Glutamatergic neuron (in vitro differentiated cells): ENCODE results near the gene ARV1. TPM values are rescaled to one million over a fixed set of nuclear protein-coding genes. Genes with fewer than 3 reads are reported as not detected.

Experiments used
- DNase-seq: peaks from one replicate; pipeline ENCODE4 v3.0.0; 2022
- H3K27ac Mint-ChIP-seq: one replicate; pipeline ENCODE4 v1.8.0; 2020; ENCODE audit warnings: mild to moderate bottlenecking, mixed read lengths, inconsistent platforms; ENCODE audit not compliant: unreplicated experiment
- H3K27me3 Mint-ChIP-seq: one replicate; pipeline ENCODE4 v1.8.0; 2020; ENCODE audit warnings: mild to moderate bottlenecking, moderate library complexity, mixed read lengths, inconsistent platforms; ENCODE audit not compliant: unreplicated experiment
- H3K36me3 Mint-ChIP-seq: one replicate; pipeline ENCODE4 v1.8.0; 2020; ENCODE audit warnings: mild to moderate bottlenecking, mixed read lengths, inconsistent platforms; ENCODE audit not compliant: unreplicated experiment
- H3K4me1 Mint-ChIP-seq: one replicate; pipeline ENCODE4 v1.8.0; 2020; ENCODE audit warnings: mild to moderate bottlenecking, low read depth, mixed read lengths, inconsistent platforms; ENCODE audit not compliant: unreplicated experiment
- H3K4me3 Mint-ChIP-seq: one replicate; pipeline ENCODE4 v1.8.0; 2020; ENCODE audit warnings: mild to moderate bottlenecking, mixed read lengths, inconsistent platforms; ENCODE audit not compliant: unreplicated experiment
- H3K9me3 Mint-ChIP-seq: one replicate; pipeline ENCODE4 v1.8.0; 2020; ENCODE audit warnings: mild to moderate bottlenecking, moderate library complexity, mixed read lengths, inconsistent platforms; ENCODE audit not compliant: unreplicated experiment
- total RNA-seq: library from RNA; stranded (reverse); fragmentation: NEBNext Ultra II Directional; extraction: Animal tissue kit (Norgen Biotek cat#: 25700); gene quantifications from one replicate; pipeline ENCODE4 v1.2.1, GENCODE V29; 2021; ENCODE audit not compliant: unreplicated experiment
- TF ChIP-seq, protein P1 (sequence below): fragments of 200-600 bp; sonication (generic); IDR thresholded peaks from one replicate; pipeline ENCODE4 v1.5.0; 2021; ENCODE audit not compliant: partially characterized antibody, unreplicated experiment

ARV1 gene
- total RNA-seq, 1 donor from 2014 or later: 18.3 TPM

DNA sequence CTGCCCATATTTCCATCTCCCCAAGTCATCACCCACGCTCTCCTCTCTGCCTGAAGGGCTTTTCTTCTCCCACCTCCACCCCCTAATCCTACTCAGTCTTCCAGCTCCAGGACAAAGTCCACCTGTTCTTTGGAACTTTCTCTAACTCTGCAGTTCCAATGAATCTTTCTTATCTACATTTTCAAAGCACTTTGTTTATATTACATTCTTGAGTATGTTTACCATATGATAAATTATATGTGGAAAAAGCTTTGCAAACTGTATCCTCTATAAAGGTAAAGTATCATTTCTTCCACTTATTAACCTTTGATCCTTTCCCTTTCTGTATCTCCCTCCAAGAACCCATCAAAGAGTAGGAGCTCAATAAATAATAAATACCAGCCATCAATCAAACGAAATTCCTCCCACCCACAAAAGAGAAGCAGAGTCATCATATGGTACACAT, 39.9 kb upstream of the ARV1 start:
- Mint-ChIP-seq H3K36me3 (peaks cover 4% of the 10 kb centered on the region), H3K4me1 (no peaks in the 10 kb centered on the region), H3K4me3 (no peak overlapping the region), H3K9me3 (no peaks in the 10 kb centered on the region), H3K27me3 (peaks cover 2% of the 10 kb centered on the region), H3K27ac (no peak overlapping the region)
- no peak for DNase-seq
- TF ChIP-seq, protein P1, sequence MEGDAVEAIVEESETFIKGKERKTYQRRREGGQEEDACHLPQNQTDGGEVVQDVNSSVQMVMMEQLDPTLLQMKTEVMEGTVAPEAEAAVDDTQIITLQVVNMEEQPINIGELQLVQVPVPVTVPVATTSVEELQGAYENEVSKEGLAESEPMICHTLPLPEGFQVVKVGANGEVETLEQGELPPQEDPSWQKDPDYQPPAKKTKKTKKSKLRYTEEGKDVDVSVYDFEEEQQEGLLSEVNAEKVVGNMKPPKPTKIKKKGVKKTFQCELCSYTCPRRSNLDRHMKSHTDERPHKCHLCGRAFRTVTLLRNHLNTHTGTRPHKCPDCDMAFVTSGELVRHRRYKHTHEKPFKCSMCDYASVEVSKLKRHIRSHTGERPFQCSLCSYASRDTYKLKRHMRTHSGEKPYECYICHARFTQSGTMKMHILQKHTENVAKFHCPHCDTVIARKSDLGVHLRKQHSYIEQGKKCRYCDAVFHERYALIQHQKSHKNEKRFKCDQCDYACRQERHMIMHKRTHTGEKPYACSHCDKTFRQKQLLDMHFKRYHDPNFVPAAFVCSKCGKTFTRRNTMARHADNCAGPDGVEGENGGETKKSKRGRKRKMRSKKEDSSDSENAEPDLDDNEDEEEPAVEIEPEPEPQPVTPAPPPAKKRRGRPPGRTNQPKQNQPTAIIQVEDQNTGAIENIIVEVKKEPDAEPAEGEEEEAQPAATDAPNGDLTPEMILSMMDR: no peak

DNA sequence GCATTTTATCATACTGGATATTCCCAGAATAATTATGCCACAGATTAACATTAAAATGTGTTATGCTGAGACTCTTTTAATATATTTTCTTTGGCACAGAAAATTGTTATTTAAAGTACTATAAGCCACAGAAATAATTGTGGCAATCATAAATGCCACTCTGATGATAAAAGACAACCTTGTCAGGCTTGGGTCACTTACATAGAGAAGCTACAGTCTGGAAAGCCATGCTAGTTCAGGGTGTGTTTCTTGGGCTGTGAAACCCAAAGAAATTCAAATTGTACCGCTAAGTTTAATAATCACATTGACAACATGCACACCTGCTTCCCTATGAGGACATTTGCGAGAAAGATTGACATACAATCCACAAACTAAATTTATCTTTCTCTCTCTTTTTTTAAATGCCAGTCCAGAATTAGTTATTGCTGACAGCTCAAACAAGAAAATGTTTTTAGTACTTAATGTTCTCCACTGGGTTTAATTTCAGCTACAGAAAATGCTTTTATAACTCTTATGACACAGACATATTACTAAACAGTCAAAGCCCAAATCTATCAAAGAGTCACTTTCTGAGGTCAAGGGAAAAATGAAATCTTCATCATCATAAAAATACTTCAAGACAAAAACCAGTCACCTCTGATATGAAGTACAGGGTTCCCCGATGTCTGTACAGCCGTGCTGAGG, 38.9 kb upstream of the ARV1 start:
- H3K27ac Mint-ChIP-seq: no peak overlapping the region
- H3K4me3 Mint-ChIP-seq: no peak overlapping the region
- H3K9me3 Mint-ChIP-seq: no peaks in the 10 kb centered on the region
- no peaks in the 10 kb centered on the region for H3K4me1 Mint-ChIP-seq
- TF ChIP-seq, protein P1: no peak
- no peak for DNase-seq
- peaks cover 4% of the 10 kb centered on the region for H3K36me3 Mint-ChIP-seq
- H3K27me3 Mint-ChIP-seq: peaks cover 2% of the 10 kb centered on the region

DNA sequence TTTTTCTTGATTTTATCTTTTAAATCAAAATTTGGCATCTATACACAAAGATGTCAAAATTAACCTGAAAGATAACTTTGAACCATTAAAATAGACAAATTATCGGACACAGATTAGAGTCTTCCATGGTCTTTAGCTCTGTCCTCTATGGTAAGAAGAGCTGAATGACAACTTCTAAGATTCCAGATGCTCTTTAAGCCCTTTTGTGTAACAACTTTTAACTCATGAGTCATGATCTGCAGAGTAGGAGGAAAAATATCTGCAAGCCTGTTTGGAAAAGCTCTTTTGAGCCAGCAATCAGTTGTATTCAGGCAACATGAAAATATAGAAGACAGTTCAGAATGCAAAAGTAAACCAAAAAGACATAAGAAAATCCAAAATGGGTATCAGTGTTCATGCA, 38.0 kb upstream of the ARV1 start:
- Mint-ChIP-seq H3K27ac (no peak overlapping the region), H3K4me1 (no peaks in the 10 kb centered on the region), H3K36me3 (peaks cover 4% of the 10 kb centered on the region), H3K27me3 (peaks cover 2% of the 10 kb centered on the region), H3K4me3 (no peak overlapping the region), H3K9me3 (no peaks in the 10 kb centered on the region)
- no peak for DNase-seq
- TF ChIP-seq, protein P1: no peak

DNA sequence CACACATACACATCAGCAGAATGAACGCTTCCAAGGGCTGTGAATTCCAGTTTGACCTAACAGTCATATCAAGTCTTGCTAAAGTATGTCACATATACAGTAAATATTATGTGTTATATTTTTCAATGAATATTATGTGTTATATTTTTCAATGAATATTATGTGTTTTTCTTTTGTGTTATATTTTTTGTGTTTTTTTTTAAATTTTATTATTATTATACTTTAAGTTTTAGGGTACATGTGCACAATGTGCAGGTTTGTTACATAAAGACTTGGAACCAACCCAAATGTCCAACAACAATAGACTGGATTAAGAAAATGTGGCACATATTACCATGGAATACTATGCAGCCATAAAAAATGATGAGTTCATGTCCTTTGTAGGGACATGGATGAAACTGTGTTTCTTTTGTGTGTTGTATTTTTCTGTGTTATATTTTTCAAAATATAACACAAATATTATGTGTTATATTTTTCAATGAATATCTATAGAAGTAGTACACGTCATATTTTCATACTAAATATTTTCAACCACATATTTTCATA, 35.8 kb upstream of the ARV1 start:
- no peaks in the 10 kb centered on the region for H3K4me1 Mint-ChIP-seq
- H3K9me3 Mint-ChIP-seq: no peaks in the 10 kb centered on the region
- no peak overlapping the region for H3K4me3 Mint-ChIP-seq
- DNase-seq: no peak
- TF ChIP-seq, protein P1: no peak
- H3K36me3 Mint-ChIP-seq: peaks cover 4% of the 10 kb centered on the region
- H3K27me3 Mint-ChIP-seq: peaks cover 2% of the 10 kb centered on the region
- no peak overlapping the region for H3K27ac Mint-ChIP-seq

DNA sequence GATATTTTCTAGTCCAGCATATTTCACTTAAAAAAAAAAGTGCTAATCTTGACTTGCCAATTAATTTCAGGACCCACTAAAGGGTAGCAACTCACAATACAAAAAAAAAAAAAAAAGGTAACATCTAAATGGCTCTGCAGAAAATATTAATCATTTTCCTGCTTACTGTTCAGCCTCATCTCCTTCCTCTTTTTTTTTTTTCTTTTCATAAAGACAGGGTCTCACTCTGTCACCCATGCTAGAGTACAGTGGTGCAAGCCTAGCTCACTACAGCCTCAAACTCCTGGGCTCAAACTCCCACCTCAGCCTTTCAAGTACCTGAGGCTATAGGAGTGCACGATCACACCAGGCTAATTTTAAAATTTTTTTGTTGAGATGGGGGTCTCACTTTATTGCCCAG, 30.6 kb upstream of the ARV1 start:
- H3K27me3 Mint-ChIP-seq: no peaks in the 10 kb centered on the region
- H3K27ac Mint-ChIP-seq: no peak overlapping the region
- H3K4me1 Mint-ChIP-seq: no peaks in the 10 kb centered on the region
- H3K9me3 Mint-ChIP-seq: no peaks in the 10 kb centered on the region
- TF ChIP-seq, protein P1: no peak
- no peak overlapping the region for H3K4me3 Mint-ChIP-seq
- H3K36me3 Mint-ChIP-seq: no peaks in the 10 kb centered on the region
- no peak for DNase-seq
